Brain pericyte (primary cell): ENCODE results near the gene PGBD2.
"Not testable (repeated sequence)": the region's sequence is repeated elsewhere in the genome, so short reads cannot be mapped to it uniquely, and the experiment has no call there.

Source experiments
- DNase-seq: peaks from one replicate; pipeline ENCODE4 v3.0.0-alpha.2; 2012; ENCODE audit warnings: low read depth, low spot score

Gene PGBD2

GRCh38 chr1:248886237-248886895 lies 19.7 kb upstream of the PGBD2 start:
- DNase-seq: no peak

DNA sequence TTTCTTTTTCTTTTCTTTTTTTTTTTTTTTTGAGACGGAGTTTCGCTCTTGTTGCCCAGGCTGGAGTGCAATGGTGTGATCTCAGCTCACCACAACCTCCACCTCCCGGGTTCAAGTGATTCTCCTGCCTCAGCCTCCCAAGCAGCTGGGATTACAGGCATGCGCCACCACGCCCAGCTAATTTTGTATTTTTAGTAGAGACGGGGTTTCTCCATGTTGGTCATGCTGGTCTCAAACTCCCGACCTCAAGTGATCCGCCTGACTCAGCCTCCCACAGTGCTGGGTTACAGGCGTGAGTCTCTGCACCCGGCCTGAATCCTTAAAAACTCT lies 16.2 kb upstream of the PGBD2 start:
- DNase-seq: not testable (repeated sequence)

GRCh38 chr1:248890549-248891498 lies 15.2 kb upstream of the PGBD2 start:
- no peak for DNase-seq

DNA sequence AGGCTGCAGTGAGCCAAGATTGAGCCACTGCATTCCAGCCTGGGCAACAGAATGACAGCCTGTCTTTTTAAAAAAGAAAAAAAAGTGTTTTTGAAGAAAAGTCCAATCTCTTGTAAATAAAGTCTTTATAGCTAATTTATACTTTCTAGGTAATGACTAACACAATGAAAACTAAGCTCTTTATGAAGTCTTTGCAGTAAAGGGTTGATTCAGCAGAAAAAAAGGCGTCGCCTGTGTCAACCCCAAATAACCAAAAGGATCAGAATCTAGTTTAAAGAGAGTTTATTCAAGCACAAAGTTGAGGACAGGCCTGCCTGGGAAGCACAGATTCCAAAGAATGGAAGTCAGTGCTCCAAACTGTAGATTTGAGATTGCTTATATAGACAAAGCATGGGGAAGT lies 14.3 kb upstream of the PGBD2 start:
- DNase-seq: no peak

GRCh38 chr1:248892590-248892989 lies 13.4 kb upstream of the PGBD2 start:
- no peak for DNase-seq

DNA sequence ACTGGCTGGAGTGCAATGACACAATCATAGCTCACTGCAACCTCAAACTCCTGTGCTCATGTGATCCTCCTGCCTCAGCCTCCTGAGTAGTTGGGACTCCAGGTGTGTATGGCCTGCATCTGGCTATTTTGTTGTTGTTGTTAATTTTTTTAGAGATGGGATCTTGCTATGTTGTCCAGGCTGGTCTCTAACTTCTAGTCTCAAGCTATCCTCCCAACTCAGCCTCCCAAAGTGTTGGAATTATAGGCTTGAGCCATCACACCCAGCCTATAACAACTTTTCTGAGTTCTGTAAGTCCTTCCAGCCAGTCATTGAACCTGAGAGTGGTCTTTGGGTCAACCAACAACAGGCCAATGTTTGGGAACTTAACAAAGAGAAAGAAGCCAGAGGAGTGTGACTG lies 11.2 kb upstream of the PGBD2 start:
- no peak for DNase-seq

- no peak for DNase-seq
Measured at GRCh38 chr1:248897412-248898337, 8.4 kb upstream of the PGBD2 start.

- DNase-seq: no peak
Measured at GRCh38 chr1:248900637-248901036, 5.4 kb upstream of the PGBD2 start.

DNA sequence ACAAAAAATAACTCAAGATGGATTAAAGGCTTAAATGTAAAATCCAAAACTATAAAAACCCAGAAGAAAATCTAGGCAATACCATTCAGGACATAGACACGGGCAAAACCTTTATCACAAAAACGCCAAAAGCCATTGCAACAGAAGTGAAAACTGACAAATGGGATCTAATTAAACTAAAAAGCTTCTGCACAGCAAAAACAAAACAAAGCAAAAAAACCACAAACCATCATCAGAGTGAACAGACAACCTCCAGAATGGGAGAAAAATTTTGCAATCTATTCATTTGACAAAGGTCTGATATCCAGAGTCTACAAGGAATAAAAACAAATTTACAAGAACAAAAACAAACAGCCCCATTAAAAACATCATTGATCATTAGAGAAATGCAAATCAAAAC lies 4.5 kb upstream of the PGBD2 start:
- no peak for DNase-seq

DNA sequence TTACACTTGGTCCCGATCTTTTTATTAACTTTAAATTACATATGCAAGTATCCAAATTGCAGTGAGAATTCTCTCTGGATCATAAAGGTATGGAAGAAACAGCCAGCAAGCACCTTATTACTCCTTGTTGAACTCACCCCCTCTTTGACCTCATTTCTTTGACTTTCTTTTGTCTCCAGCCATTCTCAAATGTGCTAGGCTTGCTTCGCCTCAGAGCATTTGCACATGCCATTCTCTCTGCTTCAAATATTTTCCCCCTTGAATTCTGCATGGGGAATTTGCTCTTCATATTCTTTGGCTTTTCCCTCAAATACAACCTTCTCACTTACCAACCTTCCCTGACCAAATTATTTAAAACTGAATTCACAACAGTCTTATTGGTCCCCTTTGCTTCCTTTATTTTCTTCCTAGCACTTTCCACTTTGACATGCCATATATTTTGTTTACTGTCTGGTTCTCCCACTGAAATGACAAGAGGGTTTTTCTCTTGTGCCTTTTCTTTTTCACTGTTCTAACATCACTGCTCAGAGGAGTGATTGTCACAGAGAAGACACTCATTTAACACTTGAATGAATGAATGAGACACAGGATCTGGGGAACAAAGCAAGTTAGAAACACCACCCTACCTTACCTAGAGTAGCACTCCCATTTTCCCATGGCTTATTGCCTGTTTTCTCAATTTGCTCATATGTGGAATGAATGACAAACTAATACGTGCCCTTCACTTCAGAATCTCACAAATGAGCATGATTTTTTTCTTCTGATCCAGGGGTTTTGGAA lies 1.4 kb upstream of the PGBD2 start:
- no peak for DNase-seq

- no peak for DNase-seq
Measured at GRCh38 chr1:248905662-248906008, 400 bp upstream of the PGBD2 start.

- DNase-seq: no peak
Measured at GRCh38 chr1:248906753-248907661, 972 bp downstream of the PGBD2 start.

DNA sequence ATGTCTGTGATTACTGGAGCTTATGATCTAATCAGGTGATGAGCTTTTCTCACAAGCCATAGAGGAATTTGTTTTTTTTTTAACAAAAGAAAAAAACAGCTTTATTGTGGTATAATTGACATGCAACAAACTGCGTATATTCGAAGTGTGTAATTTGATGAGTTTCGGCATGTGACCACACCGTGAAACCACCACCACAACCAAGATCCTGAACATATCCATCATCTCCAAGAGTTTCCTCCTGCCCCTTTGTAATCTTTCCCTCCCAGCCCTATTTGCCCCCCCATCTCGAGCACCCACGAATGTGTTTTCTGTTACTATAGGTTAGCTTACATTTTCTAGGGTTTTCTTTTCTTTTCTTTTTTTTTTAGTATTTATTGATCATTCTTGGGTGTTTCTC lies 4.7 kb downstream of the PGBD2 start:
- no peak for DNase-seq

- DNase-seq: no peak
Measured at GRCh38 chr1:248913933-248914332, 7.9 kb downstream of the PGBD2 start.

GRCh38 chr1:248914796-248915381 lies 8.9 kb downstream of the PGBD2 start:
- DNase-seq: no peak

DNA sequence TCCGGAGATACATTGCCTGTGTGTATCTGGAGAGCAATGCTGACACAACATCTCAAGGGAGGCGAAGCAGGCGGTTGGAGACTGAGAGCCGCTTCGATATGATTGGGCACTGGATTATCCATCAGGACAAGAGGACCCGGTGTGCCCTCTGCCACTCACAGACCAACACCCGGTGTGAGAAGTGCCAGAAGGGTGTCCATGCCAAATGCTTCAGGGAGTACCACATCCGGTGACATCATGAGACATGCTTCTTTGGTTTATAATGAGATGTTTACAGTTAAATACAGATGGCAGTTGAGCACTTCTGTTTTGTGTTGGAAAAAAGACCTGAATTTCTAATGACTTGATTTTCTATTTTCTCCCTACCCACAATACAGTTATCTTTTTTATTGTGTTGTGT lies 12.1 kb downstream of the PGBD2 start:
- no peak for DNase-seq

GRCh38 chr1:248923352-248924338 lies 17.6 kb downstream of the PGBD2 start:
- DNase-seq: no peak

DNA sequence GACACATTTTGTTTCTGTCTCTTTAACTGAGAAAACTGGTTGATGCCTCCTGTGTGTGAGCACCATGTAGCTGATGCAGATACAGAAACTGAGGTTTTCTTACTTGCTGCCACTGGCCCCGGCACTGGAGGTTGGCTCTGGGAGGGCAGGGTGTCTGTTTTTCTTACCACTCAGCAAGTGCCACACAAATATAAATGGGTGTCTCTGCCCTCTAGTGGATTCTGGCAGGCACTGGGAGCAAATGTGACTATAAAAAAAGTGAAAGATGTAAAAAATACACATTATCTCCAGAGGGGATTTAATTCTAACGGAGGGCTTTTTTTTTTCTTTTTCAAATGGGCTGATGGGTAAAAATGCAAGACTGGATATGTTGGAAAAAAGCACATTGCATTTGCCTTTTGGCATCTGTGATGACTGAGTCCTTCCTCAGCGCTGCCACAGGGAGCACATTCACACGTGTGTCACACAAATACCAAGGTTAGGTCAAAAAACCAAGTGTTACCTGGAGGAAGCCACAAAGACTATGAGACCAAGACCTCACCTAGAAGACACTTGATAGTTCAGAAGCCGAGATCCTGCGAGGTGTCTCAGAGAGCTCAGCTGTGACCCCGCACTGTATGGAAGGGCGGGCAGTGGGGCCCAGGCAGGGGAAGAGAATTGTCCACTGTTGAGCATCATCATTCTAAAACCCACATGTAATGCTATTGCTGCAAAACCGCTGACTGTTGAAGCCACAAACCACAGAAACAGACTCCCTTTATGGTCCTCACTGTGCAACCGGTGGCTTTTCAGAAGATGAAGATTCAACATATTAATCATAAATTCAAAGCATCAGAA lies 18.9 kb downstream of the PGBD2 start:
- no peak for DNase-seq
